Endothelial cell of umbilical vein (primary cell): ENCODE measurements around the gene INMT. TPM values are rescaled to one million over a fixed set of nuclear protein-coding genes. Genes with fewer than 3 reads are reported as not detected.

ENCODE experiments used
- BruUV-seq: library from RNA; stranded (reverse); fragments of 400-500 nt; replicated peaks from 2 replicates; lab custom pipeline; 2021; lab: Mats Ljungman, UMichigan
- CTCF ChIA-PET: fragments of 300-600, 350-600 bp; sonication (Branson Sonifier 250); formaldehyde crosslinking; loops from one replicate; lab custom pipeline; 2021; ENCODE audit warnings: antibody characterized with exemption, inconsistent platforms; lab: Charles Lee
- POLR2A ChIA-PET: fragments of 300-600, 350-600 bp; sonication (Branson Sonifier 250); formaldehyde crosslinking; loops from one replicate; lab custom pipeline; 2021; ENCODE audit warnings: antibody characterized with exemption, inconsistent platforms; lab: Charles Lee
- DNase-seq: peaks from one replicate; pipeline ENCODE4 v3.0.0-alpha.2; 2011; ENCODE audit warnings: low read depth, low spot score
- FAIRE-seq: peaks from 2 replicates; lab custom pipeline; 2011; peaks lifted over from hg19 to GRCh38; lab: Jason Lieb, UNC
- H2AFZ ChIP-seq: 2 replicates; pipeline ENCODE4 v1.6.0; 2012; ENCODE audit warnings: low read depth, low read length, control low read depth, inconsistent platforms
- H3K27ac ChIP-seq: 2 replicates; pipeline ENCODE4 v1.5.1; 2011; ENCODE audit warnings: low read depth, mild to moderate bottlenecking, control low read depth, low read length, moderate library complexity; ENCODE audit not compliant: insufficient read depth
- H3K27me3 ChIP-seq, 2 experiments: 2 replicates each; pipeline versions ENCODE4 v1.6.0 to v1.6.1; 2011; ENCODE audit warnings: low read length in 2 of 2, mixed read lengths in 1 of 2; ENCODE audit not compliant: control insufficient read depth in 2 of 2, insufficient read depth in 2 of 2
- H3K36me3 ChIP-seq, 2 experiments: 2 replicates in 1 of 2; 3 replicates in 1 of 2; pipeline ENCODE4 v1.5.1; 2011; ENCODE audit warnings: low read length in 2 of 2, mild to moderate bottlenecking in 1 of 2, moderate library complexity in 1 of 2; ENCODE audit not compliant: control insufficient read depth in 2 of 2, insufficient read depth in 2 of 2; ENCODE audit errors: extremely low read depth in 1 of 2
- H3K4me1 ChIP-seq: 3 replicates; pipeline ENCODE4 v1.5.1; 2011; ENCODE audit warnings: mild to moderate bottlenecking, low read length; ENCODE audit not compliant: control insufficient read depth, insufficient read depth; ENCODE audit errors: extremely low read depth
- H3K4me2 ChIP-seq: 2 replicates; pipeline ENCODE4 v1.6.1; 2011; ENCODE audit warnings: low read length, control low read depth, mixed read lengths; ENCODE audit not compliant: insufficient read depth
- H3K4me3 ChIP-seq, 3 experiments: fragments of 200-600 bp in 1 of 3; sonication (generic), shearing (Covaris generic) in 1 of 3; replicated peaks in 1 of 3; 2 replicates each; pipeline ENCODE4 v1.5.1; 2011 to 2016; ENCODE audit warnings: control low read depth in 3 of 3, low read length in 3 of 3, mild to moderate bottlenecking in 2 of 3, inconsistent platforms in 1 of 3, low read depth in 1 of 3, moderate library complexity in 1 of 3; ENCODE audit not compliant: insufficient read depth in 1 of 3
- H3K79me2 ChIP-seq: 2 replicates; pipeline ENCODE4 v1.6.0; 2012; ENCODE audit warnings: low read length, inconsistent platforms; ENCODE audit not compliant: control insufficient read depth, insufficient read depth
- H3K9ac ChIP-seq: replicated peaks from 2 replicates; pipeline ENCODE3; 2011; ENCODE audit warnings: low read length, control low read depth; ENCODE audit not compliant: insufficient read depth; ENCODE audit errors: extremely low read depth
- H3K9me1 ChIP-seq: replicated peaks from 3 replicates; pipeline ENCODE4 v1.6.0; 2011; ENCODE audit warnings: mild to moderate bottlenecking, low read length; ENCODE audit not compliant: control insufficient read depth, insufficient read depth; ENCODE audit errors: extremely low read depth
- H3K9me3 ChIP-seq: replicated peaks from 2 replicates; pipeline ENCODE4 v1.5.1; 2012; ENCODE audit warnings: low read length, inconsistent platforms; ENCODE audit not compliant: control insufficient read depth, insufficient read depth
- H4K20me1 ChIP-seq: replicated peaks from 2 replicates; pipeline ENCODE3; 2011; ENCODE audit warnings: mild to moderate bottlenecking, low read length; ENCODE audit not compliant: control insufficient read depth, insufficient read depth; ENCODE audit errors: extremely low read depth
- EZH2 ChIP-seq: IDR thresholded peaks from 2 replicates; pipeline ENCODE4 v1.6.1; 2012; ENCODE audit warnings: borderline replicate concordance, low read depth, mild to moderate bottlenecking, moderate library complexity, low read length, inconsistent platforms; ENCODE audit not compliant: severe bottlenecking
- FOS ChIP-seq: IDR thresholded peaks from 2 replicates; pipeline ENCODE4 v1.6.1; 2011; ENCODE audit warnings: mild to moderate bottlenecking, low read length, moderate library complexity, borderline replicate concordance; ENCODE audit not compliant: insufficient read depth
- GATA2 ChIP-seq: IDR thresholded peaks from 2 replicates; pipeline ENCODE4 v1.7.0; 2011; ENCODE audit warnings: low read depth, mild to moderate bottlenecking, moderate library complexity, mixed read lengths, low read length; ENCODE audit not compliant: insufficient read length, insufficient read depth
- JUN ChIP-seq: IDR thresholded peaks from 2 replicates; pipeline ENCODE4 v1.6.1; 2011; ENCODE audit warnings: borderline replicate concordance, low read depth; ENCODE audit not compliant: insufficient read length, insufficient read depth
- MYC ChIP-seq: IDR thresholded peaks from one replicate; pipeline ENCODE4 v1.6.1; 2011; ENCODE audit warnings: mild to moderate bottlenecking, low read depth, low read length
- POLR2A ChIP-seq: IDR thresholded peaks from 2 replicates; pipeline ENCODE4 v1.6.1; 2012; ENCODE audit warnings: low read depth, mild to moderate bottlenecking, control low read depth, low read length
- POLR2AphosphoS5 ChIP-seq: IDR thresholded peaks from 2 replicates; pipeline ENCODE4 v1.6.1; 2012; ENCODE audit warnings: low read depth, mild to moderate bottlenecking, control low read depth, low read length, moderate library complexity; ENCODE audit not compliant: insufficient read depth
- dilution Hi-C: fragments of 300-500 bp; cut with MboI; formaldehyde crosslinking; loops from one replicate; pipeline ENCODE4 v1.15.0; 2019; ENCODE audit warnings: low sequenced_read_pairs; ENCODE audit not compliant: extremely low pct_ligation_motif_present
- intact Hi-C: fragments of 100-400 bp; cut with micrococcal nuclease; formaldehyde crosslinking; loops from one replicate; pipeline ENCODE4 v1.10.0; 2022
- polyA plus RNA-seq, 4 experiments: library from polyadenylated mRNA; depleted of rRNA in 3 of 4; stranded (reverse) in 3 of 4; unstranded in 1 of 4; fragments of >200 nt; gene quantifications; 2 replicates each; pipeline versions ENCODE4 v1.2.1 to v1.2.3, GENCODE V29; 2011 to 2012; ENCODE audit warnings: missing spikeins in 1 of 4
- total RNA-seq: library from RNA; stranded (reverse); gene quantifications from 2 replicates; pipeline ENCODE4 v1.2.3, GENCODE V29; 2021
- TF ChIP-seq, protein P1 (sequence below), 2 donors: IDR thresholded peaks; 1 replicate in 1 of 2; 2 replicates in 1 of 2; pipeline ENCODE4 v1.5.1; 2011; ENCODE audit warnings: low read length in 2 of 2, mild to moderate bottlenecking in 2 of 2, moderate library complexity in 2 of 2, control low read depth in 1 of 2, inconsistent platforms in 1 of 2, low read depth in 1 of 2; ENCODE audit not compliant: insufficient read depth in 1 of 2; ENCODE audit errors: extremely low read depth in 1 of 2
- TF ChIP-seq, protein P2 (sequence below): IDR thresholded peaks from 2 replicates; pipeline ENCODE4 v1.6.1; 2011; ENCODE audit not compliant: insufficient read depth, insufficient read length

The INMT gene
- total and polyA plus RNA-seq, 2 donors (not counting 3 experiments of a cell fraction or from before 2014, with no cell fraction given) = not detected

DNA sequence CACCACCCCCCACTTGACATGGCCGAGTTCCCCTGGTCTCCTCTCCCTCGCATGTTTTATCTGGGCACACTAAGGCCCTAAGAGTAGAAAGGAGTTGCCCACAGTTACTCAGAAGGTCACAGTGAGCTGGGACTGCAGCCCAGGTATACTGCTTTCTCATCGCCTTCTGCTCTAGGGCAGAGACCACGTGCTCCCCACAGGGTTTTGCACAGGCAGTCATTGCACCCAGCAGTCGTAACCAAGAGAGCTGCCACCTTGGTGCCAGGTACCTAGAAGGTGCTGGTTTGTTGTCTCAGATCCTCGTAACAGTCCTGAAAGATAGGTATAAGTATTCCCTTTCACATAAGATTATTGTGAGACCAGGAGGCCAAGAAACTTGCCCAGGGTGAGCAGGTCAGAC is 21.0 kb downstream of the INMT start:
- BruUV-seq = no TSS peak
- POLR2A ChIA-PET = no interaction called here
- dilution Hi-C loops (no loop called here), intact Hi-C loops (no loop called here)
- CTCF ChIA-PET = interaction anchor here (0.6 kb wide), 1 partner anchor 27 kb away, joined by 3 read pairs; no protein-coding TSS in a partner anchor
- Histone ChIP-seq H3K9me1 (no peaks in the 10 kb centered on the region), H3K4me2 (no peak overlapping the region), H3K4me1 (peaks cover 9% of the 10 kb centered on the region), H3K4me3 (no peak overlapping the region), H3K9me3 (no peaks in the 10 kb centered on the region), H3K9ac (no peak overlapping the region), H2AFZ (no peak overlapping the region), H3K27ac (no peak overlapping the region), H4K20me1 (no peaks in the 10 kb centered on the region), H3K79me2 (no peaks in the 10 kb centered on the region), H3K36me3 (no peaks in the 10 kb centered on the region), H3K27me3 (peaks cover 0 to 2% of the 10 kb centered on the region in 2 experiments)
- FAIRE-seq (no peak), DNase-seq (no peak)
- TF ChIP-seq MYC (no peak), POLR2A (no peak), POLR2AphosphoS5 (no peak), EZH2 (no peak), FOS (no peak), JUN (no peak), GATA2 (no peak)
- TF ChIP-seq, protein P1, sequence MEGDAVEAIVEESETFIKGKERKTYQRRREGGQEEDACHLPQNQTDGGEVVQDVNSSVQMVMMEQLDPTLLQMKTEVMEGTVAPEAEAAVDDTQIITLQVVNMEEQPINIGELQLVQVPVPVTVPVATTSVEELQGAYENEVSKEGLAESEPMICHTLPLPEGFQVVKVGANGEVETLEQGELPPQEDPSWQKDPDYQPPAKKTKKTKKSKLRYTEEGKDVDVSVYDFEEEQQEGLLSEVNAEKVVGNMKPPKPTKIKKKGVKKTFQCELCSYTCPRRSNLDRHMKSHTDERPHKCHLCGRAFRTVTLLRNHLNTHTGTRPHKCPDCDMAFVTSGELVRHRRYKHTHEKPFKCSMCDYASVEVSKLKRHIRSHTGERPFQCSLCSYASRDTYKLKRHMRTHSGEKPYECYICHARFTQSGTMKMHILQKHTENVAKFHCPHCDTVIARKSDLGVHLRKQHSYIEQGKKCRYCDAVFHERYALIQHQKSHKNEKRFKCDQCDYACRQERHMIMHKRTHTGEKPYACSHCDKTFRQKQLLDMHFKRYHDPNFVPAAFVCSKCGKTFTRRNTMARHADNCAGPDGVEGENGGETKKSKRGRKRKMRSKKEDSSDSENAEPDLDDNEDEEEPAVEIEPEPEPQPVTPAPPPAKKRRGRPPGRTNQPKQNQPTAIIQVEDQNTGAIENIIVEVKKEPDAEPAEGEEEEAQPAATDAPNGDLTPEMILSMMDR (IDR thresholded peaks at IDR 0.05; ENCODE audit: extremely low read depth in 1 of 2, insufficient read depth in 1 of 2, low read depth in 1 of 2, low read length in 2 of 2) = no peak
- TF ChIP-seq, protein P2, sequence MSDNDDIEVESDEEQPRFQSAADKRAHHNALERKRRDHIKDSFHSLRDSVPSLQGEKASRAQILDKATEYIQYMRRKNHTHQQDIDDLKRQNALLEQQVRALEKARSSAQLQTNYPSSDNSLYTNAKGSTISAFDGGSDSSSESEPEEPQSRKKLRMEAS = no peak
